ENCODE results near the gene RALGPS1.

GRCh38 chr9:127124792-127125191 is 210.2 kb downstream of the RALGPS1 start:
- TF ChIP-seq POLR2A (IDR thresholded peaks at IDR 0.05) = no peak
- TF ChIP-seq CTCF (IDR thresholded peaks at IDR 0.05) = no peak
